ENCODE results near the gene PPP2R2C.

Gene PPP2R2C

GRCh38 chr4:6281436-6282313 is 190.7 kb downstream of the PPP2R2C start:
- H3K9me3 Mint-ChIP-seq = no peaks in the 10 kb centered on the region
- H3K27ac Mint-ChIP-seq = no peak overlapping the region
- H3K27me3 Mint-ChIP-seq = no peaks in the 10 kb centered on the region

GRCh38 chr4:6280365-6280996 is 191.9 kb downstream of the PPP2R2C start:
- no peak for ATAC-seq
- no peak overlapping the region for H3K4me3 Mint-ChIP-seq
- no peaks in the 10 kb centered on the region for H3K36me3 Mint-ChIP-seq (ENCODE audit: low read depth)
- no peaks in the 10 kb centered on the region for H3K9me3 Mint-ChIP-seq
- no peak for DNase-seq
- peaks cover 6% of the 10 kb centered on the region for H3K4me1 Mint-ChIP-seq
- no peaks in the 10 kb centered on the region for H3K27me3 Mint-ChIP-seq
- H3K27ac Mint-ChIP-seq = no peak overlapping the region

More at GRCh38 chr4:6281436-6282313, 190.7 kb downstream of the PPP2R2C start:
- peaks cover 6% of the 10 kb centered on the region for H3K4me1 Mint-ChIP-seq
- ATAC-seq (no peak), DNase-seq (no peak)
- H3K4me3 Mint-ChIP-seq = no peak overlapping the region
- no peaks in the 10 kb centered on the region for H3K36me3 Mint-ChIP-seq (ENCODE audit: low read depth)

- peaks cover 6% of the 10 kb centered on the region for H3K4me1 Mint-ChIP-seq
- no peaks in the 10 kb centered on the region for H3K27me3 Mint-ChIP-seq
- no peaks in the 10 kb centered on the region for H3K36me3 Mint-ChIP-seq (ENCODE audit: low read depth)
- no peak overlapping the region for H3K4me3 Mint-ChIP-seq
- no peaks in the 10 kb centered on the region for H3K9me3 Mint-ChIP-seq
- no peak for DNase-seq
- no peak overlapping the region for H3K27ac Mint-ChIP-seq
- ATAC-seq = no peak
These were observed 192.7 kb downstream of the PPP2R2C start for GRCh38 chr4:6279582-6280289.

GRCh38 chr4:6278801-6279197 is 193.6 kb downstream of the PPP2R2C start:
- no peak overlapping the region for H3K4me3 Mint-ChIP-seq
- peak; percentile 2 for DNase-seq

GRCh38 chr4:6277935-6278800 is 194.2 kb downstream of the PPP2R2C start:
- DNase-seq = no peak
- Mint-ChIP-seq H3K4me3 (no peak overlapping the region), H3K27ac (no peak overlapping the region), H3K4me1 (peaks cover 6% of the 10 kb centered on the region), H3K9me3 (no peaks in the 10 kb centered on the region), H3K27me3 (no peaks in the 10 kb centered on the region), H3K36me3 (ENCODE audit: low read depth) (no peaks in the 10 kb centered on the region)
- ATAC-seq = peak; percentile 2

More at GRCh38 chr4:6278801-6279197, 193.6 kb downstream of the PPP2R2C start:
- H3K27me3 Mint-ChIP-seq = no peaks in the 10 kb centered on the region
- ATAC-seq = peak; percentile 47
- no peak overlapping the region for H3K27ac Mint-ChIP-seq
- H3K36me3 Mint-ChIP-seq (ENCODE audit: low read depth) = no peaks in the 10 kb centered on the region
- H3K4me1 Mint-ChIP-seq = peaks cover 6% of the 10 kb centered on the region
- no peaks in the 10 kb centered on the region for H3K9me3 Mint-ChIP-seq

GRCh38 chr4:6277139-6277802 is 195.1 kb downstream of the PPP2R2C start:
- DNase-seq (no peak), ATAC-seq (no peak)
- Mint-ChIP-seq H3K4me3 (no peak overlapping the region), H3K27me3 (no peaks in the 10 kb centered on the region), H3K9me3 (no peaks in the 10 kb centered on the region), H3K4me1 (peaks cover 6% of the 10 kb centered on the region), H3K27ac (no peak overlapping the region), H3K36me3 (ENCODE audit: low read depth) (no peaks in the 10 kb centered on the region)

GRCh38 chr4:6275898-6276806 is 196.3 kb downstream of the PPP2R2C start:
- Mint-ChIP-seq H3K27me3 (no peaks in the 10 kb centered on the region), H3K4me1 (peaks cover 6% of the 10 kb centered on the region), H3K4me3 (no peak overlapping the region), H3K36me3 (ENCODE audit: low read depth) (no peaks in the 10 kb centered on the region), H3K9me3 (no peaks in the 10 kb centered on the region), H3K27ac (no peak overlapping the region)
- no peak for ATAC-seq
- DNase-seq = no peak

- Mint-ChIP-seq H3K36me3 (ENCODE audit: low read depth) (no peaks in the 10 kb centered on the region), H3K27ac (no peak overlapping the region), H3K4me1 (peaks cover 12% of the 10 kb centered on the region), H3K9me3 (no peaks in the 10 kb centered on the region), H3K27me3 (peaks cover 5% of the 10 kb centered on the region), H3K4me3 (no peak overlapping the region)
- DNase-seq (no peak), ATAC-seq (no peak)
These were observed 197.1 kb downstream of the PPP2R2C start for GRCh38 chr4:6275351-6275750.

GRCh38 chr4:6273661-6273990 is 198.8 kb downstream of the PPP2R2C start:
- Mint-ChIP-seq H3K4me1 (peaks cover 15% of the 10 kb centered on the region), H3K36me3 (ENCODE audit: low read depth) (no peaks in the 10 kb centered on the region), H3K27me3 (peaks cover 5% of the 10 kb centered on the region), H3K9me3 (no peaks in the 10 kb centered on the region), H3K27ac (no peak overlapping the region), H3K4me3 (no peak overlapping the region)
- DNase-seq = no peak
- no peak for ATAC-seq

GRCh38 chr4:6272863-6273660 is 199.4 kb downstream of the PPP2R2C start:
- no peaks in the 10 kb centered on the region for H3K36me3 Mint-ChIP-seq (ENCODE audit: low read depth)
- no peak overlapping the region for H3K4me3 Mint-ChIP-seq
- H3K4me1 Mint-ChIP-seq = peaks cover 15% of the 10 kb centered on the region
- peaks cover 9% of the 10 kb centered on the region for H3K27me3 Mint-ChIP-seq
- no peak for DNase-seq
- H3K9me3 Mint-ChIP-seq = no peaks in the 10 kb centered on the region
- no peak overlapping the region for H3K27ac Mint-ChIP-seq
- no peak for ATAC-seq

- Mint-ChIP-seq H3K4me3 (peak overlapping the region; percentile 17), H3K36me3 (ENCODE audit: low read depth) (no peaks in the 10 kb centered on the region), H3K4me1 (peaks cover 21% of the 10 kb centered on the region), H3K27me3 (peaks cover 12% of the 10 kb centered on the region), H3K27ac (no peak overlapping the region), H3K9me3 (no peaks in the 10 kb centered on the region)
- ATAC-seq (no peak), DNase-seq (no peak)
These were observed 200.5 kb downstream of the PPP2R2C start for GRCh38 chr4:6271701-6272465.

- Mint-ChIP-seq H3K27me3 (peaks cover 12% of the 10 kb centered on the region), H3K9me3 (no peaks in the 10 kb centered on the region), H3K27ac (no peak overlapping the region), H3K4me3 (peak overlapping the region; percentile 79), H3K4me1 (peaks cover 21% of the 10 kb centered on the region), H3K36me3 (ENCODE audit: low read depth) (no peaks in the 10 kb centered on the region)
- DNase-seq = no peak
- no peak for ATAC-seq
These were observed 201.2 kb downstream of the PPP2R2C start for GRCh38 chr4:6271206-6271605.

Data from activated naive CD8-positive, alpha-beta T cell treated with anti-CD3 and anti-CD28 coated beads, Interleukin-2, amount 50 U/mL, for 24 hours (primary cell).